ENCODE results near the gene TAF6. TPM values are rescaled to one million over a fixed set of nuclear protein-coding genes. Genes with fewer than 3 reads are reported as not detected.
A peak's percentile ranks its signal among the peaks of the same experiment; 100 is the strongest.

Gene TAF6
- total RNA-seq, 1 donor from 2014 or later: 34.9 TPM

DNA sequence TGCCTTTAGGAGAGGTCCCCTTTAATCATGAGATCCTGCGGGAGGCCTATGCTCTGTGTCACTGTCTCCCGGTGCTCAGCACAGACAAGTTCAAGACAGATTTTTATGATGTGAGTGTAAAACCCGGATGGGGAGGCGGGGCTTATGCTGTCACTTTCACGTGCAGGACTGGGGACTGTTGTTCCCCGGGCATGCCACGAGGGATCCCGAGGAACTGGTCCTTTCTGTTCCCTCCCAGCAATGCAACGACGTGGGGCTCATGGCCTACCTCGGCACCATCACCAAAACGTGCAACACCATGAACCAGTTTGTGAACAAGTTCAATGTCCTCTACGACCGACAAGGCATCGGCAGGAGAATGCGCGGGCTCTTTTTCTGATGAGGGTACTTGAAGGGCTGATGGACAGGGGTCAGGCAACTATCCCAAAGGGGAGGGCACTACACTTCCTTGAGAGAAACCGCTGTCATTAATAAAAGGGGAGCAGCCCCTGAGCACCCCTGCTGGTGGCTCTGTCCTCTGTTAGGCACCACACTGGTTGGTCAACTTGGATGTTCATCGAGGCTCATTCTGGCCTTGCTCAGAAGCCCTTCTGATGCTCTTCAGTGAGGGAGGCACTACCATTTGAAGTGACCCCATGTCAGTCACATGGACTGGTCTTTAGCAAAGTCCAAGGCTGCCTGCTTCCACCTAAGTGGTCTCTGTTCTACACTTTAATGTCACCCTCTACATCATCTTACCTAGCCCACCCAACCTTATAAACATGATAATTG, 27.6 kb downstream of the TAF6 start:
- ATAC-seq: no peak
- TF ChIP-seq CTCF (IDR thresholded peaks at IDR 0.05): no peak
- no peak for DNase-seq

DNA sequence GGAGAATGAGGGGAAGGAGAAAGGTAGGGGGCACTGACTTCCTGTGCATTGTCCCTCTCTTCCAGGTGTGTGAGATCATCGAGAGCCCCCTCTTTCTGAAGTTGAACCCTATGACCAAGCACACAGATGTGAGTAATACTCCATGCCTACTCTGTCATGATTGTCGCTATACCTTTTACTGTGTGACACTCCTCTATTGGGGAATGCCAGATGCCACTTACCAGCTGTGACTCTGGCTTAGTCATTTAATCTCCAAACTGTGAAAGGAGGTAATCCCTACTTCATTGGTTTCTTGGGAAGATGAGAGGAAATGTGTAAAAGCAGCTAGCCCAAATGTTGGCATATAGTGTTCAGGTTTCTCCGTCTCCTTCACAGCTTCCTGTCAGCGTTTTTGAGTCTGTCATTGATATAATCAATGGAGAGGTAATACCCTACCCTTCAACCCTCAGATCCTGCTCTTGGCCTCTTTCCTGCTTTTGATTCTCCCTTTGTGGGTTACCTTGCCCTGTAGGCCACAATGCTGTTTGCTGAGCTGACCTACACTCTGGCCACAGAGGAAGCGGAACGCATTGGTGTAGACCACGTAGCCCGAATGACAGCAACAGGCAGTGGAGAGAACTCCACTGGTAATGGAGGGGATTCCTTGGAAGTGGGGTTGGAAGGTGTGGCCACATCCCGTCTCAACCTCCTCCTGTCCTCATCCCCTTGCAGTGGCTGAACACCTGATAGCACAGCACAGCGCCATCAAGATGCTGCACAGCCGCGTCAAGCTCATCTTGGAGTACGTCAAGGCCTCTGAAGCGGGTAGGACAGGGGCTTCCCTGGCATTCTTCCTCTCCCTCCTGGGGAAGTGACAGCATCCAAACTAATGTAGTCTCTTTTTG, 28.4 kb downstream of the TAF6 start:
- ATAC-seq: no peak
- no peak overlapping the region for H3K4me3 ChIP-seq
- no peaks in the 10 kb centered on the region for H3K27me3 ChIP-seq
- no peak overlapping the region for H3K27ac ChIP-seq
- intact Hi-C loops (cut with DNase I): no loop called here
- H3K4me1 ChIP-seq: peaks cover 13% of the 10 kb centered on the region
- DNase-seq: no peak
- peaks cover 57% of the 10 kb centered on the region for H3K36me3 ChIP-seq
- H3K9me3 ChIP-seq: no peaks in the 10 kb centered on the region
- no peak for TF ChIP-seq CTCF (IDR thresholded peaks at IDR 0.05)

More for the DNA sequence above, 27.6 kb downstream of the TAF6 start:
- intact Hi-C loops (cut with DNase I): no loop called here
- H3K36me3 ChIP-seq: peaks cover 66% of the 10 kb centered on the region
- H3K27me3 ChIP-seq: no peaks in the 10 kb centered on the region
- peaks cover 13% of the 10 kb centered on the region for H3K4me1 ChIP-seq
- H3K27ac ChIP-seq: no peak overlapping the region
- no peak overlapping the region for H3K4me3 ChIP-seq
- no peaks in the 10 kb centered on the region for H3K9me3 ChIP-seq

DNA sequence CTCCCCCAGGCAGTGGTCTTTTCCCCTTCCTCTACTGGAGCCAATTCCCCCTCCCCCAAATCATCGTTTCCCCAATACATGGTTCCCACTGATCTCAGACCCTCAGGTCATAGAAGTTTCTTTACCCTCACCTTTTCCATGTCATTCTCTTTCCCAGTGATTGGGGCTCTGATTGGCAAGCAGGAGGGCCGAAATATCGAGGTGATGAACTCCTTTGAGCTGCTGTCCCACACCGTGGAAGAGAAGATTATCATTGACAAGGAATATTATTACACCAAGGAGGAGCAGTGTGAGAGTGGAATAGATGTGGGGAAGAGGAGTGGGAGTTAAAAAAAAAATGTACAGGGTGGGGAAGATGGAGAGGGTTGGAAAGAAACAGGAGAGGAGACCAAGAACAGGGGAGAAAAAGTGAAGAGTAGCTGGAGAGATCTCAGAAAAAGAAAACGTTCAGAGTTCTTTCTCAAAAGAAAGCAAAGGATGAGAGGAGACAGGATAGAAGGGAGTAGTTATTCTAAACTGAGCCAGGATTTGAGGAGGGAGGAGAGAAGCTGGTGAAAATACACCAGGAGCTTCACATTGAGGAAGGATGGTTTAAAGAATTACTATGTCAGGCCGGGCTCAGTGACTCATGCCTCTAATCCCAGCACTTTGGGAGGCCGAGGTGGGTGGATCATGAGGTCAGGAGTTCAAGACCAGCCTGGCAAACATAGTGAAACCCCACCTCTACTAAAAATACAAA, 29.5 kb downstream of the TAF6 start:
- Histone ChIP-seq H3K27ac (peak overlapping the region; percentile 94), H3K4me3 (peak overlapping the region; percentile 88), H3K9me3 (no peaks in the 10 kb centered on the region), H3K4me1 (peaks cover 13% of the 10 kb centered on the region), H3K27me3 (no peaks in the 10 kb centered on the region), H3K36me3 (peaks cover 46% of the 10 kb centered on the region)
- DNase-seq (no peak), ATAC-seq (no peak)
- intact Hi-C loops (cut with DNase I): no loop called here
- TF ChIP-seq CTCF (IDR thresholded peaks at IDR 0.05): no peak

DNA sequence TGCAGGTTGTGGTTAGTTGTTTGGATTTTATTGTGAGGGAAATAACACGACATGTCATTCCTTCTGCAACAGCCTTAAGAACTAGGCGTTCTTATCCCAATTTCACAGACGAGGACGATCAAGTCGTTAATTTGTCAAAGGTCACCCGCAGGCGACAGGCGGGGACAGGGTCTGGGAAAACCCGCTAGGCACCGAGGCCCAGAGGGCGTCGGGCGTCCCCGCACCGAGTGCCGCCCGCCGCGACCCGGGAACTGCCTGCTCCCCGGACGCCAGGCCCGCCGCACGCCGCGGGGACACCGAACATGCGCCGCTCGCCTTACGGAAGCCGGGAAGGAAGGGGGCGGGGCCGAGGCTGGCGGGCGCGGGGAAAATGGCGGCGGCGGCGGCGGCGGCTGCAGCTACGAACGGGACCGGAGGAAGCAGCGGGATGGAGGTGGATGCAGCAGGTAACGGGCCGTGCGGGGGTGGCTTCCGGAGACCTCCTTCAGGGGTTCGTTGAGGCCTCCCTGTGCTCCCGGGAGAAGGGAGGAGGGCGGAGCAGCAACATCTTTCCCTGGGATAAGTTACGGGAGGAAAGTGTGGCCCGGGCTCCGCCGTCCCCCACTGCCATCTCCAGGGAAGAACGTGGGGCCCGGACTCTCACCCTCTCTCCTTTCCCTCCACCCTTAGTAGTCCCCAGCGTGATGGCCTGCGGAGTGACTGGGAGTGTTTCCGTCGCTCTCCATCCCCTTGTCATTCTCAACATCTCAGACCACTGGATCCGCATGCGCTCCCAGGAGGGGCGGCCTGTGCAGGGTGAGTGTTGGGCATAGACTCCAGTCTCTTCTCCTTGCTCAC, 30.3 kb downstream of the TAF6 start, which contains the start of gene COPS6:
TSS of gene COPS6 (plus strand) at position 349 of the 837 bp plus-strand sequence. CDS start at position 371, 22 bp downstream.
- peak; percentile 96 for ATAC-seq
- intact Hi-C loops (cut with DNase I): no loop called here

More for the DNA sequence above, 30.3 kb downstream of the TAF6 start, which contains the start of gene COPS6:
- H3K36me3 ChIP-seq: peaks cover 38% of the 10 kb centered on the region
- H3K27ac ChIP-seq: peak within 1 kb of the TSS; percentile 94
- no peaks in the 10 kb centered on the region for H3K27me3 ChIP-seq
- no peak for TF ChIP-seq CTCF (IDR thresholded peaks at IDR 0.05)
- no peaks in the 10 kb centered on the region for H3K9me3 ChIP-seq
- H3K4me1 ChIP-seq: peaks cover 13% of the 10 kb centered on the region
- DNase-seq: peak; percentile 93
- peak within 1 kb of the TSS; percentile 88 for H3K4me3 ChIP-seq
